HG02840 (cell line): ENCODE data around the gene GNPDA2.
"Not testable (repeated sequence)": the region's sequence is repeated elsewhere in the genome, so short reads cannot be mapped to it uniquely, and the experiment has no call there.

ENCODE experiments used
- ATAC-seq: cut with Tn5 transposase; IDR thresholded peaks from one replicate; pipeline ENCODE4 v1.9.1; 2021; ENCODE audit warnings: mild to moderate bottlenecking, moderate library complexity, moderate number of reproducible peaks; ENCODE audit not compliant: unreplicated experiment, low FRiP score

Gene GNPDA2

GRCh38 chr4:44726038-44726871, at the start of gene GNPDA2:
TSS of gene GNPDA2 (minus strand) at chr4:44726556. CDS start at chr4:44722207, 4,349 bp downstream.
- peak; percentile 91 for ATAC-seq

GRCh38 chr4:44772340-44772739, 46.0 kb upstream of the GNPDA2 start:
- no peak for ATAC-seq

- no peak for ATAC-seq
These were observed 45.4 kb upstream of the GNPDA2 start for GRCh38 chr4:44771789-44772188.

- no peak for ATAC-seq
These were observed 40.1 kb upstream of the GNPDA2 start for GRCh38 chr4:44766453-44766852.

GRCh38 chr4:44765116-44765515, 38.8 kb upstream of the GNPDA2 start:
- ATAC-seq: no peak

GRCh38 chr4:44761306-44761705, 35.0 kb upstream of the GNPDA2 start:
- no peak for ATAC-seq

GRCh38 chr4:44760142-44760898, 34.0 kb upstream of the GNPDA2 start:
- ATAC-seq: no peak

GRCh38 chr4:44756559-44756958, 30.2 kb upstream of the GNPDA2 start:
- ATAC-seq: no peak

- ATAC-seq: no peak
These were observed 13.8 kb upstream of the GNPDA2 start for GRCh38 chr4:44740201-44740600.

GRCh38 chr4:44738615-44739014, 12.3 kb upstream of the GNPDA2 start:
- ATAC-seq: no peak

GRCh38 chr4:44736900-44737299, 10.5 kb upstream of the GNPDA2 start:
- no peak for ATAC-seq

GRCh38 chr4:44728694-44729093, 2.3 kb upstream of the GNPDA2 start:
- not testable (repeated sequence) for ATAC-seq

GRCh38 chr4:44727471-44727870, 1.1 kb upstream of the GNPDA2 start:
- no peak for ATAC-seq

- ATAC-seq: peak; percentile 5
These were observed 674 bp downstream of the GNPDA2 start for GRCh38 chr4:44725726-44726037.

- no peak for ATAC-seq
These were observed 1.2 kb downstream of the GNPDA2 start for GRCh38 chr4:44725166-44725565.

- ATAC-seq: no peak
These were observed 4.4 kb downstream of the GNPDA2 start for GRCh38 chr4:44722001-44722400.

GRCh38 chr4:44720371-44720770, 6.0 kb downstream of the GNPDA2 start:
- no peak for ATAC-seq

- no peak for ATAC-seq
These were observed 9.8 kb downstream of the GNPDA2 start for GRCh38 chr4:44716597-44716996.

GRCh38 chr4:44713125-44713524, 13.2 kb downstream of the GNPDA2 start:
- no peak for ATAC-seq

GRCh38 chr4:44704673-44705072, 21.7 kb downstream of the GNPDA2 start:
- ATAC-seq: no peak

GRCh38 chr4:44701037-44701436, 25.3 kb downstream of the GNPDA2 start:
- no peak for ATAC-seq

- ATAC-seq: no peak
These were observed 25.9 kb downstream of the GNPDA2 start for GRCh38 chr4:44700427-44700826.
